MM.1S (cell line): Measurements from ENCODE around the gene IQGAP2.

Source experiments
- CTCF ChIP-seq: fragments of 300-600 bp; sonication (generic); IDR thresholded peaks from 2 replicates; pipeline ENCODE4 v1.5.1; 2016; ENCODE audit warnings: antibody characterized with exemption, low read length, mixed read lengths
- EZH2 ChIP-seq: fragments of 300-600 bp; sonication (generic); optimal IDR thresholded peaks from 2 replicates; pipeline ENCODE3; 2017; ENCODE audit warnings: low read depth, mild to moderate bottlenecking, antibody characterized with exemption, low read length, mixed read lengths

GRCh38 chr5:76615759-76616158, 212.7 kb downstream of the IQGAP2 start:
- no peak for TF ChIP-seq EZH2
- TF ChIP-seq CTCF, result no peak
